Measurements from ENCODE around the gene MARK2.

GRCh38 chr11:63814383-63814736 is 24.6 kb upstream of the MARK2 start:
- TF ChIP-seq MAX (IDR thresholded peaks at IDR 0.05; ENCODE audit: low read depth) (no peak), CTCF (IDR thresholded peaks at IDR 0.05) (no peak), POLR2AphosphoS5 (IDR thresholded peaks at IDR 0.05; ENCODE audit: low read depth, low read length) (no peak), GABPA (IDR thresholded peaks at IDR 0.05; ENCODE audit: low read depth) (no peak), USF2 (IDR thresholded peaks at IDR 0.05; ENCODE audit: borderline replicate concordance, low read depth, low read length) (no peak), TAF1 (IDR thresholded peaks at IDR 0.05; ENCODE audit: borderline replicate concordance, low read depth, low read length) (no peak), SMC3 (IDR thresholded peaks at IDR 0.05; ENCODE audit: low read depth, low read length) (no peak), NRF1 (IDR thresholded peaks at IDR 0.05; ENCODE audit: low read depth, low read length) (no peak)
- TF ChIP-seq, protein P1, sequence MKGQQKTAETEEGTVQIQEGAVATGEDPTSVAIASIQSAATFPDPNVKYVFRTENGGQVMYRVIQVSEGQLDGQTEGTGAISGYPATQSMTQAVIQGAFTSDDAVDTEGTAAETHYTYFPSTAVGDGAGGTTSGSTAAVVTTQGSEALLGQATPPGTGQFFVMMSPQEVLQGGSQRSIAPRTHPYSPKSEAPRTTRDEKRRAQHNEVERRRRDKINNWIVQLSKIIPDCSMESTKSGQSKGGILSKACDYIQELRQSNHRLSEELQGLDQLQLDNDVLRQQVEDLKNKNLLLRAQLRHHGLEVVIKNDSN (IDR thresholded peaks at IDR 0.05; ENCODE audit: borderline replicate concordance, low read depth): no peak

Data from SK-N-SH (cell line).